ENCODE measurements around the gene SPEF1.

DNA sequence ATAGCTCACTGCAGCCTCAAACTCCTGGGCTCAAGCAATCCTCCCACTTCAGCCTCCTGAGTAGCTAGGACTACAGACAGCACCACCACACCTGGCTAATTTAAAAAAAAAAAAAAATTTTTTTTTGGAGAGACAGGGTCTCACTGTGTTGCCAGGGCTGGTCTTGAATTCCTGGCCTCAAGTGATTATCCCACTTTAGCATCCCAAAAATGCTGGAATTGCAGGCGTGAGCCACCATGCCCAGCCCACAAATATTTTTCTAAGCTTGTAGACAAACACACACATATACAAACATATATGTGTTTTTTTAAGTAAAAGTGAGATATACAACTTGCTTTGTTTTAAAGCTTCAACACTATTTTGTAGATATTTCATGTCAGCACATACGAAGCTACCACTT lies 38.0 kb downstream of the SPEF1 start:
- no peak for TF ChIP-seq CHD1 (IDR thresholded peaks at IDR 0.05; ENCODE audit: low read depth, low read length)
- no peak for TF ChIP-seq RAD21 (IDR thresholded peaks at IDR 0.05; ENCODE audit: low read length)
- TF ChIP-seq, protein P1, sequence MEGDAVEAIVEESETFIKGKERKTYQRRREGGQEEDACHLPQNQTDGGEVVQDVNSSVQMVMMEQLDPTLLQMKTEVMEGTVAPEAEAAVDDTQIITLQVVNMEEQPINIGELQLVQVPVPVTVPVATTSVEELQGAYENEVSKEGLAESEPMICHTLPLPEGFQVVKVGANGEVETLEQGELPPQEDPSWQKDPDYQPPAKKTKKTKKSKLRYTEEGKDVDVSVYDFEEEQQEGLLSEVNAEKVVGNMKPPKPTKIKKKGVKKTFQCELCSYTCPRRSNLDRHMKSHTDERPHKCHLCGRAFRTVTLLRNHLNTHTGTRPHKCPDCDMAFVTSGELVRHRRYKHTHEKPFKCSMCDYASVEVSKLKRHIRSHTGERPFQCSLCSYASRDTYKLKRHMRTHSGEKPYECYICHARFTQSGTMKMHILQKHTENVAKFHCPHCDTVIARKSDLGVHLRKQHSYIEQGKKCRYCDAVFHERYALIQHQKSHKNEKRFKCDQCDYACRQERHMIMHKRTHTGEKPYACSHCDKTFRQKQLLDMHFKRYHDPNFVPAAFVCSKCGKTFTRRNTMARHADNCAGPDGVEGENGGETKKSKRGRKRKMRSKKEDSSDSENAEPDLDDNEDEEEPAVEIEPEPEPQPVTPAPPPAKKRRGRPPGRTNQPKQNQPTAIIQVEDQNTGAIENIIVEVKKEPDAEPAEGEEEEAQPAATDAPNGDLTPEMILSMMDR (conservative IDR thresholded peaks at IDR 0.05; ENCODE audit: low read depth, low read length) = no peak
- TF ChIP-seq POLR2A (IDR thresholded peaks at IDR 0.05; ENCODE audit: low read depth, low read length) = no peak
- TF ChIP-seq MAZ (IDR thresholded peaks at IDR 0.05; ENCODE audit: borderline replicate concordance, low read depth, low read length) = no peak
- TF ChIP-seq MXI1 (IDR thresholded peaks at IDR 0.05; ENCODE audit: borderline replicate concordance, low read depth, low read length) = no peak
- TF ChIP-seq RFX5 (IDR thresholded peaks at IDR 0.05; ENCODE audit: low read depth, low read length) = no peak
- no peak for TF ChIP-seq CEBPB (IDR thresholded peaks at IDR 0.05; ENCODE audit: low read depth, low read length)

All from IMR-90 (cell line).